Trophoblast cell (in vitro differentiated cells and primary cell): ENCODE measurements around the gene S100B.
A peak's percentile ranks its signal among the peaks of the same experiment; 100 is the strongest.
"Not testable (repeated sequence)": the region's sequence is repeated elsewhere in the genome, so short reads cannot be mapped to it uniquely, and the experiment has no call there.

ENCODE experiments used
- DNase-seq, 2 donors: peaks; one replicate each; pipeline ENCODE4 v3.0.0-alpha.2; 2016
- H2AFZ ChIP-seq: 2 replicates; pipeline ENCODE4 v1.6.1; 2013; ENCODE audit warnings: low read length, moderate library complexity, mild to moderate bottlenecking; ENCODE audit not compliant: insufficient read depth, poor library complexity
- H2AK5ac ChIP-seq: 2 replicates; pipeline ENCODE4 v1.6.1; 2013; ENCODE audit warnings: mild to moderate bottlenecking, low read length
- H2BK120ac ChIP-seq: 2 replicates; pipeline ENCODE4 v1.6.1; 2013; ENCODE audit warnings: low read length, mild to moderate bottlenecking, moderate library complexity; ENCODE audit not compliant: insufficient read depth, poor library complexity
- H2BK12ac ChIP-seq: 2 replicates; pipeline ENCODE4 v1.6.1; 2013; ENCODE audit warnings: mild to moderate bottlenecking, low read length, moderate library complexity
- H2BK5ac ChIP-seq: 2 replicates; pipeline ENCODE4 v1.6.1; 2013; ENCODE audit warnings: low read length, low read depth, moderate library complexity, mild to moderate bottlenecking; ENCODE audit not compliant: poor library complexity
- H3K14ac ChIP-seq: 2 replicates; pipeline ENCODE4 v1.6.1; 2013; ENCODE audit warnings: mild to moderate bottlenecking, low read length
- H3K18ac ChIP-seq: 2 replicates; pipeline ENCODE4 v1.6.1; 2013; ENCODE audit warnings: mild to moderate bottlenecking, low read length
- H3K23ac ChIP-seq: 2 replicates; pipeline ENCODE4 v1.6.1; 2013; ENCODE audit warnings: low read length
- H3K27ac ChIP-seq: 2 replicates; pipeline ENCODE4 v1.5.1; 2013; ENCODE audit warnings: low read depth, mild to moderate bottlenecking, inconsistent platforms, low read length, moderate library complexity
- H3K27me3 ChIP-seq: 2 replicates; pipeline ENCODE4 v1.6.1; 2013; ENCODE audit warnings: inconsistent platforms, mild to moderate bottlenecking, low read length, moderate library complexity; ENCODE audit not compliant: insufficient read depth
- H3K36me3 ChIP-seq, 2 experiments: 1 replicate in 1 of 2; 2 replicates in 1 of 2; pipeline ENCODE4 v1.6.1; 2013; ENCODE audit warnings: low read length in 2 of 2, mild to moderate bottlenecking in 2 of 2, moderate library complexity in 1 of 2; ENCODE audit not compliant: insufficient read depth in 2 of 2, control insufficient read depth in 1 of 2
- H3K4ac ChIP-seq: 2 replicates; pipeline ENCODE4 v1.6.1; 2013; ENCODE audit warnings: low read depth, mild to moderate bottlenecking, low read length, moderate library complexity
- H3K4me1 ChIP-seq, 2 experiments: 1 replicate in 1 of 2; 2 replicates in 1 of 2; pipeline ENCODE4 v1.6.1; 2013; ENCODE audit warnings: low read length in 2 of 2, mild to moderate bottlenecking in 2 of 2, moderate library complexity in 1 of 2; ENCODE audit not compliant: insufficient read depth in 2 of 2, control insufficient read depth in 1 of 2
- H3K4me2 ChIP-seq: 2 replicates; pipeline ENCODE4 v1.6.1; 2013; ENCODE audit warnings: inconsistent platforms, mild to moderate bottlenecking, low read length, moderate library complexity
- H3K4me3 ChIP-seq: 2 replicates; pipeline ENCODE4 v1.5.1; 2013; ENCODE audit warnings: mild to moderate bottlenecking, low read depth, low read length, inconsistent platforms
- H3K79me1 ChIP-seq: one replicate; pipeline ENCODE4 v1.6.1; 2013; ENCODE audit warnings: low read length
- H3K79me2 ChIP-seq: 2 replicates; pipeline ENCODE4 v1.6.1; 2013; ENCODE audit warnings: low read length, mild to moderate bottlenecking; ENCODE audit not compliant: control insufficient read depth, insufficient read depth, poor library complexity
- H3K9ac ChIP-seq: 2 replicates; pipeline ENCODE4 v1.6.1; 2013; ENCODE audit warnings: mild to moderate bottlenecking, low read length
- H3K9me3 ChIP-seq: 2 replicates; pipeline ENCODE4 v1.6.1; 2013; ENCODE audit warnings: low read depth, mild to moderate bottlenecking, control low read depth, inconsistent platforms, low read length; ENCODE audit not compliant: insufficient read depth
- H4K12ac ChIP-seq: 2 replicates; pipeline ENCODE4 v1.6.1; 2013; ENCODE audit warnings: low read depth, mild to moderate bottlenecking, low read length, moderate library complexity
- H4K8ac ChIP-seq: 2 replicates; pipeline ENCODE4 v1.6.1; 2013; ENCODE audit warnings: low read depth, mild to moderate bottlenecking, low read length, moderate library complexity
- H4K91ac ChIP-seq: one replicate; pipeline ENCODE4 v1.6.1; 2013; ENCODE audit warnings: low read depth, mild to moderate bottlenecking, low read length, moderate library complexity
- WGBS: extraction: QIAGEN DNeasy Blood & Tissue Kit; methylation state at CpG from one replicate; pipeline ENCODE4 v1.1.7; 2013; ENCODE audit warnings: missing lambda C conversion rate; ENCODE audit not compliant: insufficient read length, insufficient coverage; ENCODE audit errors: extremely low coverage; 5-methylcytosine and 5-hydroxymethylcytosine counted together

The S100B gene

GRCh38 chr21:46633566-46633965 is 28.7 kb upstream of the S100B start:
- Histone ChIP-seq H2AFZ (no peak overlapping the region), H3K79me2 (peaks cover 5% of the 10 kb centered on the region), H3K14ac (no peak overlapping the region), H4K91ac (no peak overlapping the region), H2BK120ac (no peak overlapping the region), H2BK12ac (no peak overlapping the region), H3K36me3 (peaks cover 0 to 3% of the 10 kb centered on the region in 2 experiments), H3K79me1 (peaks cover 8% of the 10 kb centered on the region), H3K23ac (no peak overlapping the region), H3K4me1 (peaks cover 2 to 4% of the 10 kb centered on the region in 2 experiments), H4K12ac (no peak overlapping the region), H4K8ac (no peak overlapping the region), H2AK5ac (no peak overlapping the region), H3K27ac (no peak overlapping the region), H3K4ac (no peak overlapping the region), H3K4me3 (no peak overlapping the region), H2BK5ac (no peak overlapping the region), H3K9ac (no peak overlapping the region), H3K27me3 (no peaks in the 10 kb centered on the region), H3K9me3 (peaks cover 4% of the 10 kb centered on the region), H3K18ac (no peak overlapping the region), H3K4me2 (no peak overlapping the region)
- DNase-seq, result no peak
- no CpG with 5 or more reads among the region's 5 CpGs for WGBS

- not testable (repeated sequence) for H3K9ac ChIP-seq, H3K4me3 ChIP-seq, H2BK5ac ChIP-seq, H3K18ac ChIP-seq, H3K4me1 ChIP-seq, H4K8ac ChIP-seq, H3K4me2 ChIP-seq, H2AFZ ChIP-seq, H2BK120ac ChIP-seq, H3K4ac ChIP-seq, H3K79me2 ChIP-seq, H3K27me3 ChIP-seq, DNase-seq, H4K12ac ChIP-seq, H3K36me3 ChIP-seq, H2AK5ac ChIP-seq, H4K91ac ChIP-seq, H3K79me1 ChIP-seq, H3K14ac ChIP-seq, H3K9me3 ChIP-seq, H2BK12ac ChIP-seq, H3K23ac ChIP-seq, H3K27ac ChIP-seq
- WGBS, result no CpG with 5 or more reads among the region's 2 CpGs
Observed at GRCh38 chr21:46630915-46631314, 26.0 kb upstream of the S100B start.

- Histone ChIP-seq H3K9ac (no peak overlapping the region), H3K27ac (no peak overlapping the region), H3K18ac (no peak overlapping the region), H2AFZ (no peak overlapping the region), H3K4ac (no peak overlapping the region), H2BK12ac (no peak overlapping the region), H3K14ac (no peak overlapping the region), H3K4me2 (no peak overlapping the region), H3K36me3 (no peaks in the 10 kb centered on the region), H3K4me3 (no peak overlapping the region), H2BK5ac (no peak overlapping the region), H3K9me3 (peaks cover 17% of the 10 kb centered on the region), H2BK120ac (no peak overlapping the region), H3K27me3 (no peaks in the 10 kb centered on the region), H4K91ac (no peak overlapping the region), H3K79me1 (no peaks in the 10 kb centered on the region), H3K4me1 (no peaks in the 10 kb centered on the region), H4K8ac (no peak overlapping the region), H4K12ac (no peak overlapping the region), H3K79me2 (no peaks in the 10 kb centered on the region), H2AK5ac (no peak overlapping the region), H3K23ac (no peak overlapping the region)
- WGBS, result no CpG with 5 or more reads among the region's 6 CpGs
- DNase-seq, result no peak
Observed at GRCh38 chr21:46628868-46629267, 24.0 kb upstream of the S100B start.

- Histone ChIP-seq H3K9ac (no peak overlapping the region), H3K4me1 (no peaks in the 10 kb centered on the region), H3K14ac (no peak overlapping the region), H3K79me1 (no peaks in the 10 kb centered on the region), H3K23ac (no peak overlapping the region), H3K9me3 (peaks cover 17% of the 10 kb centered on the region), H2AFZ (no peak overlapping the region), H3K4me3 (no peak overlapping the region), H3K27me3 (no peaks in the 10 kb centered on the region), H4K91ac (no peak overlapping the region), H4K8ac (no peak overlapping the region), H2BK5ac (no peak overlapping the region), H3K79me2 (no peaks in the 10 kb centered on the region), H4K12ac (no peak overlapping the region), H3K27ac (no peak overlapping the region), H3K36me3 (no peaks in the 10 kb centered on the region), H2BK120ac (no peak overlapping the region), H2AK5ac (no peak overlapping the region), H3K4me2 (no peak overlapping the region), H3K18ac (no peak overlapping the region), H3K4ac (no peak overlapping the region), H2BK12ac (no peak overlapping the region)
- WGBS, result no CpG with 5 or more reads among the region's 4 CpGs
- DNase-seq, result peak; percentile 76 to 95
Observed at GRCh38 chr21:46627726-46628125, 22.8 kb upstream of the S100B start.
